Astrocyte (in vitro differentiated cells and primary cell): Measurements from ENCODE around the gene ABHD10. TPM values are rescaled to one million over a fixed set of nuclear protein-coding genes. Genes with fewer than 3 reads are reported as not detected.
A peak's percentile ranks its signal among the peaks of the same experiment; 100 is the strongest.

Experiments
- DNase-seq: peaks from one replicate; pipeline ENCODE4 v3.0.0-alpha.2; 2010; ENCODE audit warnings: low read depth
- FAIRE-seq: peaks from 2 replicates; lab custom pipeline; 2011; peaks lifted over from hg19 to GRCh38; lab: Jason Lieb, UNC
- H2AFZ ChIP-seq: 2 replicates; pipeline ENCODE4 v1.6.0; 2012; ENCODE audit warnings: low read depth, low read length, inconsistent platforms
- H3K27ac ChIP-seq: 2 replicates; pipeline ENCODE4 v1.5.1; 2011; ENCODE audit warnings: low read depth, low read length, inconsistent platforms
- H3K27me3 ChIP-seq: 2 replicates; pipeline ENCODE4 v1.6.0; 2011; ENCODE audit warnings: low read length, inconsistent platforms; ENCODE audit not compliant: insufficient read depth
- H3K36me3 ChIP-seq: 2 replicates; pipeline ENCODE4 v1.5.1; 2011; ENCODE audit warnings: low read length, inconsistent platforms; ENCODE audit not compliant: insufficient read depth
- H3K4me1 ChIP-seq: 2 replicates; pipeline ENCODE4 v1.5.1; 2011; ENCODE audit warnings: low read length, inconsistent platforms; ENCODE audit not compliant: insufficient read depth
- H3K4me2 ChIP-seq: 2 replicates; pipeline ENCODE4 v1.6.0; 2012; ENCODE audit warnings: low read length, inconsistent platforms
- H3K4me3 ChIP-seq: 2 replicates; pipeline ENCODE4 v1.5.1; 2011; ENCODE audit warnings: low read depth, mild to moderate bottlenecking, low read length, inconsistent platforms; ENCODE audit not compliant: insufficient read depth
- H3K79me2 ChIP-seq: 2 replicates; pipeline ENCODE4 v1.6.0; 2012; ENCODE audit warnings: mild to moderate bottlenecking, low read length, inconsistent platforms; ENCODE audit not compliant: insufficient read depth
- H3K9ac ChIP-seq: 2 replicates; pipeline ENCODE4 v1.6.0; 2012; ENCODE audit warnings: mild to moderate bottlenecking, low read length, inconsistent platforms
- H3K9me3 ChIP-seq: 2 replicates; pipeline ENCODE4 v1.5.1; 2012; ENCODE audit warnings: low read depth, mild to moderate bottlenecking, low read length, inconsistent platforms; ENCODE audit not compliant: insufficient read depth
- H4K20me1 ChIP-seq: 2 replicates; pipeline ENCODE4 v1.6.0; 2012; ENCODE audit warnings: low read length, inconsistent platforms; ENCODE audit not compliant: insufficient read depth
- H3K27ac Mint-ChIP-seq: one replicate; pipeline ENCODE4 v1.8.0; 2021; ENCODE audit warnings: mild to moderate bottlenecking, mixed read lengths; ENCODE audit not compliant: unreplicated experiment
- H3K27me3 Mint-ChIP-seq: one replicate; pipeline ENCODE4 v1.8.0; 2021; ENCODE audit warnings: low read depth, mixed read lengths; ENCODE audit not compliant: unreplicated experiment
- H3K36me3 Mint-ChIP-seq: one replicate; pipeline ENCODE4 v1.8.0; 2021; ENCODE audit warnings: low read depth, mixed read lengths; ENCODE audit not compliant: unreplicated experiment
- H3K4me1 Mint-ChIP-seq: one replicate; pipeline ENCODE4 v1.8.0; 2021; ENCODE audit warnings: low read depth, mixed read lengths; ENCODE audit not compliant: unreplicated experiment
- H3K4me3 Mint-ChIP-seq: one replicate; pipeline ENCODE4 v1.8.0; 2021; ENCODE audit warnings: mild to moderate bottlenecking, moderate library complexity, mixed read lengths; ENCODE audit not compliant: unreplicated experiment
- H3K9me3 Mint-ChIP-seq: one replicate; pipeline ENCODE4 v1.8.0; 2021; ENCODE audit warnings: mild to moderate bottlenecking, mixed read lengths; ENCODE audit not compliant: unreplicated experiment
- CTCF ChIP-seq: IDR thresholded peaks from 2 replicates; pipeline ENCODE4 v1.5.1; 2011; ENCODE audit warnings: low read depth, mild to moderate bottlenecking, inconsistent platforms, low read length, moderate library complexity; ENCODE audit not compliant: insufficient read depth
- EZH2 ChIP-seq: IDR thresholded peaks from 2 replicates; pipeline ENCODE4 v1.6.1; 2012; ENCODE audit warnings: mild to moderate bottlenecking, low read length, inconsistent platforms; ENCODE audit not compliant: insufficient read depth
- total RNA-seq: library from RNA; stranded (reverse); gene quantifications from 2 replicates; pipeline ENCODE4 v1.2.1, GENCODE V29; 2021

The ABHD10 gene
- total RNA-seq, 1 donor from 2014 or later: 26.6 TPM

- peaks cover 25% of the 10 kb centered on the region for H3K4me1 ChIP-seq
- H3K27me3 Mint-ChIP-seq: no peaks in the 10 kb centered on the region
- no peak overlapping the region for H2AFZ ChIP-seq
- peaks cover 25% of the 10 kb centered on the region for H3K36me3 Mint-ChIP-seq
- H3K79me2 ChIP-seq: peaks cover 5% of the 10 kb centered on the region
- no peaks in the 10 kb centered on the region for H3K27me3 ChIP-seq
- H3K36me3 ChIP-seq: peaks cover 43% of the 10 kb centered on the region
- no peaks in the 10 kb centered on the region for H3K9me3 ChIP-seq
- FAIRE-seq: no peak
- H3K4me3 ChIP-seq: no peak overlapping the region
- H3K4me1 Mint-ChIP-seq: peaks cover 28% of the 10 kb centered on the region
- H4K20me1 ChIP-seq: no peaks in the 10 kb centered on the region
- no peak overlapping the region for H3K27ac Mint-ChIP-seq
- no peak overlapping the region for H3K4me2 ChIP-seq
- no peak overlapping the region for H3K27ac ChIP-seq
- no peak overlapping the region for H3K9ac ChIP-seq
- H3K9me3 Mint-ChIP-seq: no peaks in the 10 kb centered on the region
- H3K4me3 Mint-ChIP-seq: no peak overlapping the region
- DNase-seq: no peak
- no peak for TF ChIP-seq CTCF
- no peak for TF ChIP-seq EZH2
These were observed 39.0 kb upstream of the ABHD10 start for GRCh38 chr3:111939873-111940272.

GRCh38 chr3:111943533-111943932, 35.3 kb upstream of the ABHD10 start:
- no peak overlapping the region for H3K9ac ChIP-seq
- no peak overlapping the region for H3K4me2 ChIP-seq
- H3K36me3 Mint-ChIP-seq: peaks cover 33% of the 10 kb centered on the region
- H3K4me1 Mint-ChIP-seq: peaks cover 10% of the 10 kb centered on the region
- no peaks in the 10 kb centered on the region for H3K9me3 Mint-ChIP-seq
- no peaks in the 10 kb centered on the region for H3K9me3 ChIP-seq
- H3K27me3 ChIP-seq: no peaks in the 10 kb centered on the region
- no peak overlapping the region for H3K4me3 Mint-ChIP-seq
- H2AFZ ChIP-seq: no peak overlapping the region
- no peak for TF ChIP-seq CTCF
- no peak for TF ChIP-seq EZH2
- H3K27ac ChIP-seq: no peak overlapping the region
- peaks cover 56% of the 10 kb centered on the region for H3K36me3 ChIP-seq
- peaks cover 2% of the 10 kb centered on the region for H3K27me3 Mint-ChIP-seq
- no peak overlapping the region for H3K4me3 ChIP-seq
- FAIRE-seq (peak; percentile 9), DNase-seq (no peak)
- H4K20me1 ChIP-seq: no peaks in the 10 kb centered on the region
- H3K4me1 ChIP-seq: peaks cover 3% of the 10 kb centered on the region
- H3K79me2 ChIP-seq: peaks cover 7% of the 10 kb centered on the region
- H3K27ac Mint-ChIP-seq: no peak overlapping the region

- no peak for DNase-seq
- Histone ChIP-seq H3K9me3 (no peaks in the 10 kb centered on the region), H3K79me2 (peaks cover 3% of the 10 kb centered on the region), H4K20me1 (no peaks in the 10 kb centered on the region), H2AFZ (no peak overlapping the region), H3K9ac (no peak overlapping the region), H3K4me3 (no peak overlapping the region), H3K27me3 (no peaks in the 10 kb centered on the region), H3K4me1 (peaks cover 3% of the 10 kb centered on the region), H3K27ac (no peak overlapping the region), H3K36me3 (peaks cover 57% of the 10 kb centered on the region), H3K4me2 (no peak overlapping the region)
- no peak for FAIRE-seq
- H3K36me3 Mint-ChIP-seq: peaks cover 36% of the 10 kb centered on the region
- no peaks in the 10 kb centered on the region for H3K9me3 Mint-ChIP-seq
- H3K4me1 Mint-ChIP-seq: peaks cover 10% of the 10 kb centered on the region
- H3K4me3 Mint-ChIP-seq: no peak overlapping the region
- no peak for TF ChIP-seq CTCF
- no peak for TF ChIP-seq EZH2
- H3K27ac Mint-ChIP-seq: no peak overlapping the region
- H3K27me3 Mint-ChIP-seq: peaks cover 2% of the 10 kb centered on the region
These were observed 34.5 kb upstream of the ABHD10 start for GRCh38 chr3:111944372-111944771.
